Measurements from ENCODE around the gene TMEM232.

The TMEM232 gene

DNA sequence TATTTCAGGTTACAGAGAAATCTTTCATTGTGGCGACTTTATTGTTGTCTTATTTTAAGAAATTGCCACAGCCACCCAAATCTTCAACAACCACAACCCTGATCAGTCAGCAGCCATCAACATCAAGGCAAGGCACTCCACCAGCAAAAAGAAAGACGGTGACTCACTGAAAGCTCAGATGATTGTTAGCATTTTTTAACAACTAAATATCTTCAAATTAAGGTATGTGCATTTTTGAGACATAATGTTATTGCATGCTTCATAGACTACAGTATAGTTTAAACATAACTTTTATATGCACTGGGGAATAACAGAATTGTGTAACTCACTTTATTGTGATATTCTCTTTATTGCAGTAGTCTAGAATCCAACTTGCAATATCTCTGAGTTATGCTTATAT is 263.4 kb downstream of the TMEM232 start:
- DNase-seq (ENCODE audit: low spot score), result no peak
- no peak overlapping the region for H3K4me3 ChIP-seq
- H3K27ac ChIP-seq, result no peak overlapping the region
- TF ChIP-seq, protein P1, sequence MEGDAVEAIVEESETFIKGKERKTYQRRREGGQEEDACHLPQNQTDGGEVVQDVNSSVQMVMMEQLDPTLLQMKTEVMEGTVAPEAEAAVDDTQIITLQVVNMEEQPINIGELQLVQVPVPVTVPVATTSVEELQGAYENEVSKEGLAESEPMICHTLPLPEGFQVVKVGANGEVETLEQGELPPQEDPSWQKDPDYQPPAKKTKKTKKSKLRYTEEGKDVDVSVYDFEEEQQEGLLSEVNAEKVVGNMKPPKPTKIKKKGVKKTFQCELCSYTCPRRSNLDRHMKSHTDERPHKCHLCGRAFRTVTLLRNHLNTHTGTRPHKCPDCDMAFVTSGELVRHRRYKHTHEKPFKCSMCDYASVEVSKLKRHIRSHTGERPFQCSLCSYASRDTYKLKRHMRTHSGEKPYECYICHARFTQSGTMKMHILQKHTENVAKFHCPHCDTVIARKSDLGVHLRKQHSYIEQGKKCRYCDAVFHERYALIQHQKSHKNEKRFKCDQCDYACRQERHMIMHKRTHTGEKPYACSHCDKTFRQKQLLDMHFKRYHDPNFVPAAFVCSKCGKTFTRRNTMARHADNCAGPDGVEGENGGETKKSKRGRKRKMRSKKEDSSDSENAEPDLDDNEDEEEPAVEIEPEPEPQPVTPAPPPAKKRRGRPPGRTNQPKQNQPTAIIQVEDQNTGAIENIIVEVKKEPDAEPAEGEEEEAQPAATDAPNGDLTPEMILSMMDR (IDR thresholded peaks at IDR 0.05), result no peak

DNA sequence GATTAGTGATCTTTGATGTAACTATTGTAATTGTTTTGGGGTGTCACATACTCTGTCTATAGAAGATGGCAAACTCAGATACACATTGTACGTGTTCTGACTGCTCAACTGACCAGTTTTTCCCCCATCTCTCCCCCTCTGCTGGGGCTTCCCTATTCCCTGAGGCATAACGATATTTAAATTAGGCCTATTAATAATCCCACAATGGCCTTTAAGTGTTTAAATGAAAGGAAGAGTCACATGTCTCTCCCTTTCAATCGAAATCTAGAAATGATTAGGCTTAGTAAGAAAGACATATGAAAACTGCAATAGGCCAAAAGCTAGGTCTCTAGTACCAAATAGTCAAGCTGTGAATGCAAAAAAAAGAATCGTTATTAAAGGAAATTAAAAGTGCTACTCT is 265.6 kb downstream of the TMEM232 start:
- no peak overlapping the region for H3K4me3 ChIP-seq
- TF ChIP-seq, protein P1 (IDR thresholded peaks at IDR 0.05), result no peak
- H3K27ac ChIP-seq, result no peak overlapping the region
- no peak for DNase-seq (ENCODE audit: low spot score)

DNA sequence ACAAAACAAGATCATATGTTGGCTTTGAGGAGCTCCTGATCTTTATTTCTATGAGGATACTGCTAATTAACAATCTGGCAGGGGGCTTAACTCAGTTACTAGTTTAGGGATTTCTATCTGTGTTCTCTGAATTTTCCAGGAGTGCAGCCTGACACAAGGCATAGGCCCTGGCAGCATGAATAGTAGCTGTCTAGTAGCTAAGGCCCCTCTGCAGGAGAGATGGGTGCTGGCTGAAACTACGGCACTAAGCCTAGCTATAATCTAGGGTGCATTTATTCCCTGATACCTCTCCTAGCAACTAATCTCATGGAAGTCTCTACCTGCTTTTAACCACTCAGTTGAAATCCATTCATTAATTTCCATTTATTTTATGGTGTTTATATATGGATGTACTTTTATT is 268.2 kb downstream of the TMEM232 start:
- no peak overlapping the region for H3K27ac ChIP-seq
- TF ChIP-seq, protein P1 (IDR thresholded peaks at IDR 0.05), result no peak
- no peak for DNase-seq (ENCODE audit: low spot score)
- H3K4me3 ChIP-seq, result no peak overlapping the region

DNA sequence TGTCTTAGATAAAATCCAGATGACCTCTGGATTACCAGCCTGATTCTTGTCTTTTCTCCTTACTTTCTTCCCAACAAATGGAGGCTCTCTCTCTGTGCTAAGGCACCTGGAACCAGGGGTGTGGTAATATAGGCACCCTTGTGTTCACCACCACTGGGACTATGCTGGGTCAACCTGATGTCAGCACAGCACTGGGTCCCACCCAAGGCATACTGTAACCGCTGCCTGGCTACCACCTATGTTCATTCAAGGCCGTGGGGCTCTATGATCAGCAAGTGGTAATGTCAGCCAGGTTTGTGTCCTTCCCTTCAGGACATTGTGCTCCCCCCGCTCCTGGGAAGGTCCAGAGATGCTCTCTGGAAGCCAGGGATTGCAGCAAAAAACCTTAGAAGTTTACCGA is 283.6 kb downstream of the TMEM232 start:
- Histone ChIP-seq H3K27ac (no peak overlapping the region), H3K4me3 (no peak overlapping the region)
- TF ChIP-seq, protein P1 (IDR thresholded peaks at IDR 0.05), result no peak
- no peak for DNase-seq (ENCODE audit: low spot score)

DNA sequence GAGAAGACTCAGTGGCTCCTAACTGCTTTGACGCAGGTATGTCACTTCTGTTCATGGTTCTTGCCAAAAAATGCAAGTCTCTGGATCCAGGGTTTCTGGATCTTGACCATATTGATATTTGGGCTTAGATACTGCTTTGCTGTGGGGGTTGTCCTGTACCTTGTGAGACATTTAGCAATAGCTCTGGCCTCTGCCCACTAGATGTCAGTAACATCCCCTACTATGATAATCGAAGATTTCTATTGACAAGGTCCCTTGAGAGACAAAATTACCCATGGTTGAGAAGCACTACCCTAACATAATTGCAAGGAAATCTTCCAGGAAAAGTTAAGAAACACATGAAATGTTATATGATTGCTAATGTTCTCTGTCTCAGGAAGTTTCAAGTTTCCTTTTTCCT is 285.4 kb downstream of the TMEM232 start:
- DNase-seq (ENCODE audit: low spot score), result no peak
- TF ChIP-seq, protein P1 (IDR thresholded peaks at IDR 0.05), result no peak
- Histone ChIP-seq H3K4me3 (no peak overlapping the region), H3K27ac (no peak overlapping the region)

DNA sequence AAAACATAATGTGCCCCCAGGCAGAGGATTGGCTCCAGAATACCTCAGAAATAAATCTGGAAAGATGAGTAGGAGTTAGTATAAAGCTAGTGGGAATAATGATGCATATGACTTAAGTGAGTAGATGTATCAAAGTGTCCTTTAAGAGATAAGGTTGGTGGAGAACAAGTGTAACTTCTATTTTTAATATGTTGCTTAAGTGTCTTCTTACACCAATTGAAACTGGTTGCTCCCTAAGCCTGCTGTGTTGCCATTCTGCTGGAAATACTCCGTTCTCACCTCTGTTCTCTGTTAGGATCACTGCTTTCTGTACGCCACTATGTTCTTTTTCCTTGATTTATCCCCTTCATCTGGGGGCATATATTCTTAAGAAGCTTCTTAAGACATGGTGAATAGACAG is 286.4 kb downstream of the TMEM232 start:
- no peak overlapping the region for H3K27ac ChIP-seq

DNA sequence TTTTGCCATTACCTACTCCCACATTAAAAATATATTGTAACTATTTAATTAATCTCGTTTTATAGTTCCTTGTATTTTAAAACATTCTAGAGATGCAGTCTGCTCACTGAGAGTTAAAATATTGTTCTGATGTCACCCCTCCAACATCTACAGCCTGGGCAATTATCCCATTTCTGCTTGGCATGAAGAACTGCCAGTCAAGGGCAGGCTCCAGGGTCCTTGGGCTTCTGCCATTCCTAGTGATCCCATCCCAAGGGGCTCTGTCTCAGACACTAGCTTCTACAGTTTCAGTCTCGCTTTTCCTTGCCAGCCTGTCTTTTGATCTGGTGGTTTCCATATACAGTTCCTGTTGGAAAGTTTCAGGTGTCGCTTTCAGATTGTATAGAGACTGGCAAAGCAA is 287.2 kb downstream of the TMEM232 start:
- TF ChIP-seq, protein P1 (IDR thresholded peaks at IDR 0.05), result no peak
- DNase-seq (ENCODE audit: low spot score), result no peak
- Histone ChIP-seq H3K27ac (no peak overlapping the region), H3K4me3 (no peak overlapping the region)

More for the DNA sequence above, 286.4 kb downstream of the TMEM232 start:
- no peak for DNase-seq (ENCODE audit: low spot score)
- no peak overlapping the region for H3K4me3 ChIP-seq
- TF ChIP-seq, protein P1 (IDR thresholded peaks at IDR 0.05), result no peak
